Measurements from ENCODE around the gene ANKRD27. TPM values are rescaled to one million over a fixed set of nuclear protein-coding genes. Genes with fewer than 3 reads are reported as not detected.

ANKRD27 gene
- polyA plus RNA-seq, 1 donor from 2014 or later, result 24.6 TPM

- Histone ChIP-seq H3K4me3 (ENCODE audit: low read length) (no peak overlapping the region), H3K4me2 (ENCODE audit: low read length) (no peak overlapping the region), H3K27ac (ENCODE audit: low read length) (no peak overlapping the region), H2AFZ (ENCODE audit: low read depth, low read length) (no peak overlapping the region), H3K9me2 (ENCODE audit: insufficient read depth, low read length) (no peaks in the 10 kb centered on the region), H3K27me3 (ENCODE audit: insufficient read depth, low read depth, low read length) (no peaks in the 10 kb centered on the region), H4K20me1 (ENCODE audit: insufficient read depth) (no peaks in the 10 kb centered on the region), H3F3A (ENCODE audit: insufficient read depth, low read length, poor library complexity, severe bottlenecking) (no peaks in the 10 kb centered on the region), H3K79me2 (replicated peaks; ENCODE audit: insufficient read depth, low read length) (no peaks in the 10 kb centered on the region), H3K9me3 (ENCODE audit: low read length) (no peaks in the 10 kb centered on the region), H3K9ac (ENCODE audit: low read length) (no peak overlapping the region), H3K36me3 (ENCODE audit: insufficient read depth, low read length) (no peaks in the 10 kb centered on the region)
- TF ChIP-seq EP300 (conservative IDR thresholded peaks at IDR 0.05; ENCODE audit: poor library complexity, severe bottlenecking), result no peak
- TF ChIP-seq MXI1 (conservative IDR thresholded peaks at IDR 0.05; ENCODE audit: poor library complexity, severe bottlenecking), result no peak
- no peak for TF ChIP-seq REST (IDR thresholded peaks at IDR 0.05; ENCODE audit: borderline replicate concordance)
- no peak for TF ChIP-seq EZH2 (IDR thresholded peaks at IDR 0.05; ENCODE audit: borderline replicate concordance, insufficient read depth, low read length, poor library complexity, severe bottlenecking)
- TF ChIP-seq CTCF (IDR thresholded peaks at IDR 0.05; ENCODE audit: poor library complexity, severe bottlenecking), result no peak
- no peak for TF ChIP-seq TAF1 (IDR thresholded peaks at IDR 0.05; ENCODE audit: low read depth)
- TF ChIP-seq RAD21 (conservative IDR thresholded peaks at IDR 0.05), result no peak
- TF ChIP-seq POLR2AphosphoS5 (IDR thresholded peaks at IDR 0.05), result no peak
- no peak for TF ChIP-seq SMC3 (conservative IDR thresholded peaks at IDR 0.05; ENCODE audit: poor library complexity)
Measured at GRCh38 chr19:32646556-32646955, 28.4 kb downstream of the ANKRD27 start.

- no peak overlapping the region for H3K27ac ChIP-seq (ENCODE audit: low read length)
- H3K79me2 ChIP-seq (replicated peaks; ENCODE audit: insufficient read depth, low read length), result no peaks in the 10 kb centered on the region
- H3K9me2 ChIP-seq (ENCODE audit: insufficient read depth, low read length), result no peaks in the 10 kb centered on the region
- H3K9ac ChIP-seq (ENCODE audit: low read length), result no peak overlapping the region
- no peaks in the 10 kb centered on the region for H3K27me3 ChIP-seq (ENCODE audit: insufficient read depth, low read depth, low read length)
- H3K36me3 ChIP-seq (ENCODE audit: insufficient read depth, low read length), result no peaks in the 10 kb centered on the region
- H2AFZ ChIP-seq (ENCODE audit: low read depth, low read length), result no peak overlapping the region
- no peak overlapping the region for H3K4me2 ChIP-seq (ENCODE audit: low read length)
- H4K20me1 ChIP-seq (ENCODE audit: insufficient read depth), result no peaks in the 10 kb centered on the region
- H3K9me3 ChIP-seq (ENCODE audit: low read length), result no peaks in the 10 kb centered on the region
- no peak for TF ChIP-seq TAF1 (IDR thresholded peaks at IDR 0.05; ENCODE audit: low read depth)
- TF ChIP-seq CTCF (IDR thresholded peaks at IDR 0.05; ENCODE audit: poor library complexity, severe bottlenecking), result no peak
- TF ChIP-seq REST (IDR thresholded peaks at IDR 0.05; ENCODE audit: borderline replicate concordance), result no peak
- TF ChIP-seq EP300 (conservative IDR thresholded peaks at IDR 0.05; ENCODE audit: poor library complexity, severe bottlenecking), result no peak
- TF ChIP-seq SMC3 (conservative IDR thresholded peaks at IDR 0.05; ENCODE audit: poor library complexity), result no peak
- TF ChIP-seq POLR2AphosphoS5 (IDR thresholded peaks at IDR 0.05), result no peak
- H3K4me3 ChIP-seq (ENCODE audit: low read length), result no peak overlapping the region
- no peaks in the 10 kb centered on the region for H3F3A ChIP-seq (ENCODE audit: insufficient read depth, low read length, poor library complexity, severe bottlenecking)
Measured at GRCh38 chr19:32642771-32643170, 32.2 kb downstream of the ANKRD27 start.

Data from neural cell (in vitro differentiated cells).